ENCODE results near the gene FBXW10B.
"Not testable (repeated sequence)": the region's sequence is repeated elsewhere in the genome, so short reads cannot be mapped to it uniquely, and the experiment has no call there.

Gene FBXW10B

GRCh38 chr17:15630930-15631453 lies 11.5 kb upstream of the FBXW10B start:
- not testable (repeated sequence) for DNase-seq

GRCh38 chr17:15629991-15630390 lies 10.5 kb upstream of the FBXW10B start:
- not testable (repeated sequence) for DNase-seq

DNA sequence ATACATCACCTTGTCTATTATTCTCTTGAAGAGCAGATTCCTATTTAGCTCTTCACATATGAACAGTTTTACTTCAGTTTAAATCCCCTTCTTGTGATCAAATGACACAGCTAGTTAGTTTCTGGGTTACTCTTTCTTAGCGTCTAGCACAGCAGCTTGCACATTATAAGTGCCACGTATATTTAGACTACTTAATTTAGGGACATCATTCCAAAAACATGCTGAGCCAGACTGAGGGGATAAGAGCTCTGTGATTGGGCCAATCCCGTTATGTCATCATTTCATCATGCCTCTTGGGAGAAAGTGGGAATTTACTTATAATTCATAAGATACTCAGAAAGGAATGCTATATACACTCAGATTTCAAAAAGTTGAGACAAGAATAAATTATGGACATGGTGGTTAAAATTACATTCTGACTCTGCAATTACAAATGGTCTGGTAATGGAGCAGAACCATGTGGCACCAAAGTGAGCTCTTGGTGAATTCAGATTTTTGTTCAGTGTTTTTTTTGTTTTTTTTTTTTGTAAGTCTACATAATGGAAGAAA lies 4.2 kb upstream of the FBXW10B start:
- DNase-seq = not testable (repeated sequence)

DNA sequence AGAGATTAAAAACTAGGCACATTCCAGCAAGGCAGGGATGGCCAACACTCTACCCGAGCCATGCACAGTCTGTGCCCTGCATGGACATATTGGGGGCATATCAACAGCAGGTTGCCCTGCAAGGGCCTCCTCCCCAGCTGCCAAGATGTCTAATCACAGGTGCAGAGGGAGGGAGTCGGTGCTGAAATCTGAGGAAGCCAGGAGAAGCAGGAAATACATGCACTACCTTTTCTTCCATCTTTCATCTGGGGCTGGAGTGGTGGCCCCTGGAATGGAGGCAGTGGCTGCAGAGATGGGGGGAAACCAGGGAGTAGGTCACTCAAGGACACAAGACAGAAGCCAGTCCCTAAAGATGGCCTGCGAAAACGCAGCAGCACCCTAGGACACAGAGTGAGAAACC lies 3.8 kb upstream of the FBXW10B start:
- not testable (repeated sequence) for DNase-seq

- not testable (repeated sequence) for DNase-seq
These were observed 2.6 kb upstream of the FBXW10B start for GRCh38 chr17:15622124-15622523.

GRCh38 chr17:15616828-15617227 lies 2.7 kb downstream of the FBXW10B start:
- not testable (repeated sequence) for DNase-seq

DNA sequence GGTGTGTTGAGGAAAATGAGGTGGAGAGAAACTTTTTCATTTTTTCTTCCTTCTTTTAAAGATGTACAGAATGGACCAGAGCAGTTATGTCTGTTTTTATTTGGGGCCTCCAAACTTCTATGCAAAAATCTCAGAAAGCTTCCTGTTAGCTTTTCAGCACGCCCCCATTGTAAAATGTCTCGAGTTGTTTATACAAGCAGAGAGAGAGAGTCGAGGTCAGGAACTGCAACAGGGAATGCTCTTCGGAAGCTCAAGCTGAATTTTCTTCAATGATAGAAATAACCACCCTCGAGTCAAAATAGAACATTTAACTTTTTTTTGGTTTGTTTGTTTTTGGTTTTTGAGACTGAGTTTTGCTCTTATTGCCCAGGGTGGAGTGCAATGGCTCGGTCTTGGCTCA lies 3.7 kb downstream of the FBXW10B start:
- DNase-seq = not testable (repeated sequence)

GRCh38 chr17:15613111-15613510 lies 6.4 kb downstream of the FBXW10B start:
- not testable (repeated sequence) for DNase-seq

- DNase-seq = not testable (repeated sequence)
These were observed 26.5 kb downstream of the FBXW10B start for GRCh38 chr17:15592960-15593359.

GRCh38 chr17:15591986-15592385 lies 27.5 kb downstream of the FBXW10B start:
- DNase-seq = not testable (repeated sequence)

DNA sequence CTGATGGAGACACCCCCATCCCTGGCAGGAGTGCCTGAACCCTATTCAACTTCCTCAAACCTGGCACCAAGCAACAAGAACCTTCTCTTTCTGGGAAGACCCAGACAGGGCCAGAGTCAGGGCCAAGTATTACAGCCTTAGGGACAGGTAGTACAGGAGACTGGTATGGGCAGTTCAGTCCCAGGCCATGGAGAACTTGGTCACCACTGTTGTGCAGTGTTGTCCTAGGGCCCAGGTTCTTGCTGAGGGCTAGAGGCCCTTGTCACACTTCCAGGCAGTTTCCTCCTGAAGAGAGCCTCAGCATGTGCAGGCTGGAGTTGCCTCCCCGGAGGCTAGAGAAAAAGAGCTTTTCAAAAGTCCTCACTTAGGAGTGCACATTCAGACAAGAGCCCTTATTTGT lies 28.7 kb downstream of the FBXW10B start:
- DNase-seq = not testable (repeated sequence)

- DNase-seq = not testable (repeated sequence)
These were observed 29.7 kb downstream of the FBXW10B start for GRCh38 chr17:15589544-15590536.

DNA sequence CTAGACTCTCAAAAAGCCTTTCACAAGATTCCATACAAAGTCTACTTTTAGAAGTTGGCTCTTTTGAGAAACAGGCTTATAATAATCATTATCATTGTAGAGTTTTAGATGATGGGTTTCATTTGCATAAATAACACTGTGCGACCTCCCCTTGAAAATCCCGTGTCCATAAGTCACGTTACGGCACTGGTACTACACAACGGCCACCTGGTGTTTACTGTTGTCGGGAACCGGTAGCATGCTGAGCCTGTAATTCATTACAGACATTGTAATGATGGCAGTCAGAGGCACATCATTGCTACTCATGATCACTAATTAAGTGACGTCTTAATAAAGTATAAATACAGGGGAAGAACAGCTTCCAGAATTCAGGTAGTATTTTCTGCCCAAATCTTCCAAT lies 31.5 kb downstream of the FBXW10B start:
- not testable (repeated sequence) for DNase-seq

DNA sequence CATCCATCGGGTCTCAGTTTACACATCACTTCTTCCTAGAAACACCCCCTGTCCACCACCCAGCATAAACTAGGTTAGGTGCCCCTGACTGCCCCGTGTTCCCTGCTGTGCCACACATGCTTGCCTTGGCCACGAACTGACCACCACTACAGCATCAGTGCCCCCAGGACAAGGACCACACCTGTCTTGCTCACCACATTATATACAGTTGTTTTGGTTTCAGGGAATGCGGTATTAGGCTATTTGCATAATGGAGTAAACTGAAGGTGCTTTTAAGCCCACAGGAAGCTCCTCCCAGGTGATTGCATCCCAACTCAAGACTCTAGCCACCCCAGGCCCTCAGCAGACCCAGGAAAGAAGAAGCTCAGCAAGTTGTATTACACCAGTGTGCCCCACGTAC lies 36.2 kb downstream of the FBXW10B start:
- DNase-seq = not testable (repeated sequence)

DNA sequence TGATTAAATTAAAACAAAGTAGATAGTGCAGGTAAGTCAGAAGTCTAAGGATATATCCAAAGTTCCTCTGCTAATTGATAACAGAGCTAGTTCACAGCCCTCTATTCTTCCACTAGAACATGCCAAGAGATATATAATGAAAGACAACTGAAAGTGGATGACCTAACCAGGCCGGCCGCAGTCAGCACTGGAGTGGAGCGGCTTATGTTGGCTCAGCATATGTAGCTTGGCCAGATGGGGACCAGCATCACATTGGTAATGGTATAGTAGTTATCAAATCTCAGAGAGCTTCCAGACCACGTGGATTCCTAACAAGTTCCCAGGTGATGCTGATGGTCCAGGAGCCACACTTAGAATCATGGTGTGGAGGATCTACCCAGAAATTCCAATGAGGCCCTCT lies 38.0 kb downstream of the FBXW10B start:
- DNase-seq = not testable (repeated sequence)

DNA sequence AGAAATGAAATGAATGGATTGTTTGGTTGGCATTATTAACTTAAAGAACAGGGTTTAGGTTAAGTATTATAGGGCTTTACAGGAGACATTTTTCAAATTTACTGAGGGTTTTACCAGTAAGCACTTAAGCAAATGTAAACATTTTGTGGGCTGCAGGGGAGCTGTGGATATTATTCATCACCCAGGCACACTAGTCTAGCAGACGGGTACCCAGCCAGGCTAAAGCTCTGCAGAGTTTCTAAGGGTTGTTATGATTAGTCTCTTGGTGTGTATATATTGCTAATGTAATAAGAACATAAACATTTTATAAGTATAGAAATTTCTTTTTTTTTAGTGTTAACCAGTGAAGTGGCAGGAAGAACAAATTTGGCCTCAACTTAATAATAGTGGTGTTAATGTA lies 42.7 kb downstream of the FBXW10B start:
- not testable (repeated sequence) for DNase-seq

DNA sequence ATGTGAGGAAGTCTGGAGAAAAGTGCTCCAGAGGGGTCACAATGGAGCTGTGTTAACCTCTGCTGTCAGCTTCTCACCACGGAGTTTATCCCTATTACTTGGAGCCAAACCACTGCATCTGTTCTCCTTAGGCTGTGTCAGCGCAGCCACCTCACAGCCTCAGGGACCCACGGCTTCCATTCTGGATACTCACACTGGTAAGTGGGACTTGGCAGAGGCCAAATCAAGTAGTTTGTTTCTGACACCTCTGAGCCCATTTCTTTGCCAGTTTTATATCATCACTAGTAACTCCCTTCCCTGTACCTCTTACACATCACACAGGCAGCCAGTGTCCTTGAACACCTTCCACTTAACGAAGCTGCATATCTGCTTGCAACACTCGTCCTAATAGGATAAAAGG lies 44.8 kb downstream of the FBXW10B start:
- DNase-seq = not testable (repeated sequence)

GRCh38 chr17:15573870-15574269 lies 45.6 kb downstream of the FBXW10B start:
- DNase-seq = not testable (repeated sequence)

Data from NCI-H1436 treated with DMSO at 0.1 percent for 48 hours (cell line).